Measurements from ENCODE around the gene KCNMB1.

DNA sequence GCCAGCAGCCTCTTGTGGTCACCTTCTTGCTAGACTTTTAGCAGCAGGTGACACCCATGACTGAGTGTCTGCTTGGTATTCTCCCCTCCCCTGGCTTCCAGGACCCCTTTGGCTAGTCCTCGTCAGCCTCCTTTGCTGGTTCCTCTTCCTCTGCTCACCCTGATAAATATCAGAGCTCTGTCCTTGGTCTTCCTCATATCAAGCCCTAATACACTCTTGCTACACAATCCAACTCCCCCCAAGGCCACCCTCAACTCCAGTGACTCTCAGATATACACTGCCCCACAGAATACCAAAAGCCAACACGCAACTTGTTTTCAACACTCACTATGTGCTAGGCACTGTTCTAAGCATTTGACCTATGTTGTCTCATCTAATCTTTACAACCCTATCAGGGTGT lies 61.3 kb downstream of the KCNMB1 start:
- TF ChIP-seq POLR2A (IDR thresholded peaks at IDR 0.05) (no peak), POLR2AphosphoS5 (IDR thresholded peaks at IDR 0.05) (no peak), EP300 (IDR thresholded peaks at IDR 0.05) (no peak)
- TF ChIP-seq, protein P1, sequence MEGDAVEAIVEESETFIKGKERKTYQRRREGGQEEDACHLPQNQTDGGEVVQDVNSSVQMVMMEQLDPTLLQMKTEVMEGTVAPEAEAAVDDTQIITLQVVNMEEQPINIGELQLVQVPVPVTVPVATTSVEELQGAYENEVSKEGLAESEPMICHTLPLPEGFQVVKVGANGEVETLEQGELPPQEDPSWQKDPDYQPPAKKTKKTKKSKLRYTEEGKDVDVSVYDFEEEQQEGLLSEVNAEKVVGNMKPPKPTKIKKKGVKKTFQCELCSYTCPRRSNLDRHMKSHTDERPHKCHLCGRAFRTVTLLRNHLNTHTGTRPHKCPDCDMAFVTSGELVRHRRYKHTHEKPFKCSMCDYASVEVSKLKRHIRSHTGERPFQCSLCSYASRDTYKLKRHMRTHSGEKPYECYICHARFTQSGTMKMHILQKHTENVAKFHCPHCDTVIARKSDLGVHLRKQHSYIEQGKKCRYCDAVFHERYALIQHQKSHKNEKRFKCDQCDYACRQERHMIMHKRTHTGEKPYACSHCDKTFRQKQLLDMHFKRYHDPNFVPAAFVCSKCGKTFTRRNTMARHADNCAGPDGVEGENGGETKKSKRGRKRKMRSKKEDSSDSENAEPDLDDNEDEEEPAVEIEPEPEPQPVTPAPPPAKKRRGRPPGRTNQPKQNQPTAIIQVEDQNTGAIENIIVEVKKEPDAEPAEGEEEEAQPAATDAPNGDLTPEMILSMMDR (IDR thresholded peaks at IDR 0.05): no peak
